ENCODE measurements around the gene CYP2F1. TPM values are rescaled to one million over a fixed set of nuclear protein-coding genes. Genes with fewer than 3 reads are reported as not detected.

Gene CYP2F1
- polyA plus RNA-seq, 3 donors, result not detected

DNA sequence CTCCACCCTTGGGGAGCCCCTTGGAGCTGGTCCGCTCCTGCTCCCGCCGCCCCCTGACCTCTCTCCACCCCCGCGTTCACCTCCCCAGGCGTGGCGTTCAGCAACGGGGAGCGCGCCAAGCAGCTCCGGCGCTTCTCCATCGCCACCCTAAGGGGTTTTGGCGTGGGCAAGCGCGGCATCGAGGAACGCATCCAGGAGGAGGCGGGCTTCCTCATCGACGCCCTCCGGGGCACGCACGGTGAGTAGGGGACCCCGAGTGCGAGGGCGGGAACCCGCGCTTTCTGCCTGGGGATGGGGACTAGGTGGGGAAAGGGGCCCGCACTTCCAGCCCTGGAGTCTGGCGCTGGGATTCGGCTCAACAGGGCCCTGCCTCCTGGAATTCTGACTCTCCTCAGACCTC is 24.3 kb upstream of the CYP2F1 start:
- TF ChIP-seq, protein P1, sequence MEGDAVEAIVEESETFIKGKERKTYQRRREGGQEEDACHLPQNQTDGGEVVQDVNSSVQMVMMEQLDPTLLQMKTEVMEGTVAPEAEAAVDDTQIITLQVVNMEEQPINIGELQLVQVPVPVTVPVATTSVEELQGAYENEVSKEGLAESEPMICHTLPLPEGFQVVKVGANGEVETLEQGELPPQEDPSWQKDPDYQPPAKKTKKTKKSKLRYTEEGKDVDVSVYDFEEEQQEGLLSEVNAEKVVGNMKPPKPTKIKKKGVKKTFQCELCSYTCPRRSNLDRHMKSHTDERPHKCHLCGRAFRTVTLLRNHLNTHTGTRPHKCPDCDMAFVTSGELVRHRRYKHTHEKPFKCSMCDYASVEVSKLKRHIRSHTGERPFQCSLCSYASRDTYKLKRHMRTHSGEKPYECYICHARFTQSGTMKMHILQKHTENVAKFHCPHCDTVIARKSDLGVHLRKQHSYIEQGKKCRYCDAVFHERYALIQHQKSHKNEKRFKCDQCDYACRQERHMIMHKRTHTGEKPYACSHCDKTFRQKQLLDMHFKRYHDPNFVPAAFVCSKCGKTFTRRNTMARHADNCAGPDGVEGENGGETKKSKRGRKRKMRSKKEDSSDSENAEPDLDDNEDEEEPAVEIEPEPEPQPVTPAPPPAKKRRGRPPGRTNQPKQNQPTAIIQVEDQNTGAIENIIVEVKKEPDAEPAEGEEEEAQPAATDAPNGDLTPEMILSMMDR (IDR thresholded peaks at IDR 0.05), result no peak
- H3K27me3 Mint-ChIP-seq (ENCODE audit: low read depth in 3 of 3), result peaks cover 31 to 54% (median 41%) of the 10 kb centered on the region in 3 donors
- intact Hi-C loops (cut with micrococcal nuclease), result no loop called here
- Histone ChIP-seq H3K9me3 (replicated peaks in 1 of 2; ENCODE audit: control insufficient read depth in 1 of 2, insufficient read depth in 1 of 2, low read length in 2 of 2) (no peaks in the 10 kb centered on the region), H3K9ac (ENCODE audit: insufficient read depth, low read length, poor library complexity, severe bottlenecking) (no peak overlapping the region), H3K4me2 (replicated peaks; ENCODE audit: extremely low read depth, low read length, poor library complexity, severe bottlenecking) (no peak overlapping the region), H3K36me3 (replicated peaks in 1 of 2; ENCODE audit: control insufficient read depth in 1 of 2, insufficient read depth in 2 of 2, low read length in 2 of 2) (no peaks in the 10 kb centered on the region), H3K4me3 (replicated peaks in 1 of 3; ENCODE audit: low read depth in 2 of 3, low read length in 3 of 3) (no peak overlapping the region), H3K79me2 (ENCODE audit: insufficient read depth, low read length) (no peaks in the 10 kb centered on the region), H4K20me1 (ENCODE audit: insufficient read depth, low read length) (no peaks in the 10 kb centered on the region), H3K27ac (ENCODE audit: low read depth in 1 of 2, low read length in 2 of 2) (no peak overlapping the region), H2AFZ (ENCODE audit: insufficient read depth, low read depth, low read length, poor library complexity, severe bottlenecking) (no peak overlapping the region), H3K27me3 (ENCODE audit: control insufficient read depth in 2 of 2, insufficient read depth in 2 of 2, low read length in 2 of 2) (peaks cover 2 to 24% of the 10 kb centered on the region in 2 donors), H3K4me1 (ENCODE audit: control insufficient read depth in 1 of 2, insufficient read depth in 2 of 2, low read length in 2 of 2) (no peaks in the 10 kb centered on the region)
- no peak overlapping the region for H3K27ac Mint-ChIP-seq
- H3K36me3 Mint-ChIP-seq, result no peaks in the 10 kb centered on the region
- no peak for DNase-seq
- WGBS (ENCODE audit: insufficient coverage), result 2% methylated on average over 18 of the region's 32 CpGs
- H3K4me1 Mint-ChIP-seq, result peaks cover 3% of the 10 kb centered on the region
- H3K9me3 Mint-ChIP-seq, result peaks cover 0 to 8% (median 2%) of the 10 kb centered on the region in 7 donors
- H3K4me3 Mint-ChIP-seq, result peak overlapping the region in 1 of 2 donors; percentile 67

DNA sequence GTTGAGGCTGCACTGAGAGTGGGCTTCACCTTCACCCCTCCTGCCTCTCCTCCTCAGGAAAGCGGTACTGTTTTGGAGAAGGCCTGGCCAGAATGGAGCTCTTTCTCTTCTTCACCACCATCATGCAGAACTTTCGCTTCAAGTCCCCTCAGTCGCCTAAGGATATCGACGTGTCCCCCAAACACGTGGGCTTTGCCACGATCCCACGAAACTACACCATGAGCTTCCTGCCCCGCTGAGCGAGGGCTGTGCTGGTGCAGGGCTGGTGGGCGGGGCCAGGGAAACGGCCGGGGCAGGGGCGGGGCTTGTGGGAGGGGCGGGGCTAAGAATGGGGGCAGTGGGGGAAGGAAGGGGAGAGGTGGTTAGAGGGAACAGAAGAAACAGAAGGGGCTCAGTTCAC is 18.5 kb upstream of the CYP2F1 start:
- no peak overlapping the region for H3K27ac ChIP-seq (ENCODE audit: low read depth in 1 of 2, low read length in 2 of 2)
- H4K20me1 ChIP-seq (ENCODE audit: insufficient read depth, low read length), result no peaks in the 10 kb centered on the region
- H3K9ac ChIP-seq (ENCODE audit: insufficient read depth, low read length, poor library complexity, severe bottlenecking), result no peak overlapping the region
- no peaks in the 10 kb centered on the region for H3K4me1 ChIP-seq (ENCODE audit: control insufficient read depth in 1 of 2, insufficient read depth in 2 of 2, low read length in 2 of 2)
- no peaks in the 10 kb centered on the region for H3K36me3 ChIP-seq (replicated peaks in 1 of 2; ENCODE audit: control insufficient read depth in 1 of 2, insufficient read depth in 2 of 2, low read length in 2 of 2)
- H3K27me3 ChIP-seq (ENCODE audit: control insufficient read depth in 2 of 2, insufficient read depth in 2 of 2, low read length in 2 of 2), result peaks cover 0 to 2% of the 10 kb centered on the region in 2 donors
- no peak overlapping the region for H3K4me2 ChIP-seq (replicated peaks; ENCODE audit: extremely low read depth, low read length, poor library complexity, severe bottlenecking)
- Mint-ChIP-seq H3K4me1 (peaks cover 2% of the 10 kb centered on the region), H3K9me3 (peaks cover 0 to 12% (median 4%) of the 10 kb centered on the region in 7 donors), H3K36me3 (no peaks in the 10 kb centered on the region), H3K27me3 (ENCODE audit: low read depth in 3 of 3) (peaks cover 8 to 32% (median 15%) of the 10 kb centered on the region in 3 donors), H3K4me3 (peak overlapping the region in 1 of 2 donors; percentile 50), H3K27ac (no peak overlapping the region)
- WGBS (ENCODE audit: insufficient coverage), result 73% methylated on average over 3 of the region's 15 CpGs
- no peak overlapping the region for H3K4me3 ChIP-seq (replicated peaks in 1 of 3; ENCODE audit: low read depth in 2 of 3, low read length in 3 of 3)
- intact Hi-C loops (cut with micrococcal nuclease), result no loop called here
- H2AFZ ChIP-seq (ENCODE audit: insufficient read depth, low read depth, low read length, poor library complexity, severe bottlenecking), result no peak overlapping the region
- TF ChIP-seq, protein P1 (IDR thresholded peaks at IDR 0.05), result no peak
- no peaks in the 10 kb centered on the region for H3K9me3 ChIP-seq (replicated peaks in 1 of 2; ENCODE audit: control insufficient read depth in 1 of 2, insufficient read depth in 1 of 2, low read length in 2 of 2)
- no peaks in the 10 kb centered on the region for H3K79me2 ChIP-seq (ENCODE audit: insufficient read depth, low read length)
- no peak for DNase-seq

Measured in CD14-positive monocyte (primary cell).